DND-41 (cell line): ENCODE results near the gene EPS8L2.

ENCODE experiments used
- ATAC-seq: fragments of 200-7000 bp; cut with Tn5 transposase; 3 replicates; pipeline ENCODE4 v1.9.1; 2021; ENCODE audit warnings: low read depth; ENCODE audit not compliant: insufficient read depth
- DNase-seq: peaks from one replicate; pipeline ENCODE4 v3.0.0-alpha.2; 2020
- H2AFZ ChIP-seq: 2 replicates; pipeline ENCODE4 v1.6.0; 2012; ENCODE audit warnings: low read depth, low read length
- H3K27ac ChIP-seq: 2 replicates; pipeline ENCODE4 v1.5.1; 2012; ENCODE audit warnings: low read length, inconsistent platforms
- H3K27me3 ChIP-seq: fragments of 200-600 bp; sonication (generic); 2 replicates; pipeline ENCODE4 v1.6.0; 2012; ENCODE audit warnings: low read length, mild to moderate bottlenecking, inconsistent platforms; ENCODE audit not compliant: insufficient read depth, poor library complexity
- H3K36me3 ChIP-seq: 2 replicates; pipeline ENCODE4 v1.5.1; 2012; ENCODE audit warnings: low read length, inconsistent platforms; ENCODE audit not compliant: insufficient read depth
- H3K4me1 ChIP-seq: 2 replicates; pipeline ENCODE4 v1.5.1; 2012; ENCODE audit warnings: mild to moderate bottlenecking, low read length; ENCODE audit not compliant: insufficient read depth
- H3K4me2 ChIP-seq: 2 replicates; pipeline ENCODE4 v1.6.0; 2012; ENCODE audit warnings: mild to moderate bottlenecking, moderate library complexity, low read length, inconsistent platforms; ENCODE audit not compliant: insufficient read depth
- H3K4me3 ChIP-seq, 2 experiments: fragments of 200-600 bp in 1 of 2; shearing (Covaris generic) in 1 of 2; 2 replicates each; pipeline ENCODE4 v1.5.1; 2012 to 2016; ENCODE audit warnings: inconsistent platforms in 2 of 2, low read length in 2 of 2, mild to moderate bottlenecking in 2 of 2, low read depth in 1 of 2, moderate library complexity in 1 of 2
- H3K79me2 ChIP-seq: 2 replicates; pipeline ENCODE4 v1.6.0; 2012; ENCODE audit warnings: low read length, inconsistent platforms; ENCODE audit not compliant: insufficient read depth
- H3K9ac ChIP-seq: 2 replicates; pipeline ENCODE4 v1.6.0; 2012; ENCODE audit warnings: low read depth, mild to moderate bottlenecking, inconsistent platforms, low read length, moderate library complexity
- H3K9me3 ChIP-seq: 2 replicates; pipeline ENCODE4 v1.5.1; 2012; ENCODE audit warnings: low read length, moderate library complexity, mild to moderate bottlenecking, inconsistent platforms; ENCODE audit not compliant: insufficient read depth, severe bottlenecking
- H4K20me1 ChIP-seq: 2 replicates; pipeline ENCODE4 v1.6.0; 2012; ENCODE audit warnings: low read length; ENCODE audit not compliant: insufficient read depth
- CTCF ChIP-seq: IDR thresholded peaks from 2 replicates; pipeline ENCODE4 v1.5.1; 2012; ENCODE audit warnings: borderline replicate concordance, low read length, moderate library complexity, mild to moderate bottlenecking; ENCODE audit not compliant: poor library complexity, severe bottlenecking; ENCODE audit errors: extremely low read depth
- EZH2 ChIP-seq: IDR thresholded peaks from 3 replicates; pipeline ENCODE4 v1.6.1; 2012; ENCODE audit warnings: borderline replicate concordance, low read depth, mild to moderate bottlenecking, moderate library complexity, low read length, inconsistent platforms; ENCODE audit not compliant: severe bottlenecking

EPS8L2 gene

DNA sequence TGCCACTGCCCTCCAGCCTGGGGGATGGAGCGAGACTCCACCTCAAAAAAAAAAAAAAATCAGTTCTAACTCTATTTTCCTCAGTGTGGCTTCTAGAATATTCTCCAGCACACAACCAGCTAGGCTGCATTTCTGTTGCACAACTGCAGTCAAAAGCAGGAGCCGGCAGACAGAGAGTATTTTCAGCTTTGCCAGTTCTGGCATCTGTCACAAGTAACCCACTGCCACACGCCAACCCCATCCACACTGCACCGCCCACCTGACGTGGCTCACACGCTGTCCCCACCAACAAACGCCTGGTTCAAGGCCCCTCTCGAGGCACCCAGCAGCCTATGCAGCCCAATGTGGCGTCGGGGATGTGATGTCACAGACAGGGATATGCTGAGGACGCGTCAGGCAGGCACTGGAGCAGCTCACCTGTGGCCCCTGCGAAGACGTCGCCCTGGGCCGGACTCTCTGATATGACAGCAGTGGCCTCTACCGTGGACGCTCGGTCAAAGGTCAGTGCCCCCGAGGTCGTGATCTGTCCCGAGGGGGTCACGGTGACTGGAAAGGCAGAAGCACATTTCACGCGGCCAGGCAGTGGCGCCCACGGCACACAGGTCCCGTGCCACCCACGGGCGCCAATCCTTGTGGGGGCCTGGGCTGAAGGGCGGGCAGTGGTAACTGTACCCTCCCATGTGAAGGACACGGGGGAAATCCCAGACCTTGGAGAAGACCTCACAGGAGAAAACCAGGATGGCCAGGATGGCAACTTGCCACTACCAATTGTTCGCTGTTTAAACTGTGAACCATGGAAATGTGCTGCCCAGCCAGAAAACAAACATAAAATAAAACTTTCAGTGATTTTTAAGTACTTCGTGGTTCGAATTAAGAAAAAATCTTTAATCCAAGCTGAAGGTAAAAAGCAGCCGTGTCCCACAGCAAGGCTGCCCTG is 26.5 kb upstream of the EPS8L2 start:
- Histone ChIP-seq H3K27ac (no peak overlapping the region), H3K4me3 (no peak overlapping the region), H3K79me2 (no peaks in the 10 kb centered on the region), H4K20me1 (0 out of 2 replicates have a peak, but pooled peaks cover 4% of the 10 kb centered on the region), H3K9me3 (no peaks in the 10 kb centered on the region), H2AFZ (no peak overlapping the region), H3K4me2 (no peak overlapping the region), H3K27me3 (no peaks in the 10 kb centered on the region), H3K36me3 (peaks cover 77% of the 10 kb centered on the region), H3K4me1 (no peaks in the 10 kb centered on the region), H3K9ac (no peak overlapping the region)
- DNase-seq: no peak
- no peak for TF ChIP-seq EZH2
- TF ChIP-seq CTCF: no peak
- ATAC-seq: no peak

DNA sequence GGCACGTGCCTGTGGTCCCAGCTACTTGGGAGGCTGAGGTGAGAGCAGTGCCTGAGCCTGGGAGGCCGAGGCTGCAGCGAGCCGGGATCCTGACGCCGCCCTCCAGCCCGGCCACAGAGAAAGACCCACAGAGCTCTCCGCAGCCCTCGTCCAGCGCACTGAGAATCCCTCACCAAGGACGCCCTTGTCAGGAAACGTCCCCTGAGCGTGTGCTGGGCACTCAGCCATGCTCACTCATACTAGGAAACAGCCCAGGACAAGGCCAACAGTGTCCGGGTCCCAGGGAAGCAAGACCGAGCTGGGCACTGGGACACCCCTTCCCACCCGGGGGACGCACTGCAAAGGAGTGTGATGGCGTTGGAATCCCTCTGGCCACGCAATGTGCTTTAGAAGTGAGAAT is 25.6 kb upstream of the EPS8L2 start:
- no peak for DNase-seq
- Histone ChIP-seq H3K27me3 (no peaks in the 10 kb centered on the region), H4K20me1 (0 out of 2 replicates have a peak, but pooled peaks cover 4% of the 10 kb centered on the region), H2AFZ (no peak overlapping the region), H3K36me3 (peaks cover 78% of the 10 kb centered on the region), H3K4me2 (no peak overlapping the region), H3K9ac (no peak overlapping the region), H3K27ac (no peak overlapping the region), H3K4me1 (no peaks in the 10 kb centered on the region), H3K9me3 (no peaks in the 10 kb centered on the region), H3K4me3 (no peak overlapping the region), H3K79me2 (no peaks in the 10 kb centered on the region)
- ATAC-seq: no peak
- TF ChIP-seq EZH2 (no peak), CTCF (no peak)

DNA sequence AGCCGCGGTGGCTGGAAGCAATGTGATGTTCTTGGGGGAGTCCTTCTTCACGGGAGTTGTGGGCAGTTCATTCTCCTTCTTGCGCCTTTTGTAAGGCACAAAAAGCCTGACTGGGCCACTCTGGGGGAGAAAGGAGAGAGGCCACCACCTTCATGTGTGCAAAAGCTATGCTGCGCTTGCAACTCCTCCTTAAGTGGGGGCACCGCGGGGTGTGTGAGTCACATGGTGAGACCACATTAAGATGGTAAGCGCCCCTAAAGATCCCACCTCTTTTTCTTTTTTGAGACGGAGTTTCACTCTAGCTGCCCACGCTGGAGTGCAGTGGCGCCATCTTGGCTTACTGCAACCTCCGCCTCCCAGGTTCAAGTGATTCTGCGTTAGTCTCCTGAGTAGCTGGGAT is 25.1 kb upstream of the EPS8L2 start:
- H3K4me3 ChIP-seq: no peak overlapping the region
- TF ChIP-seq EZH2: no peak
- no peak for TF ChIP-seq CTCF
- H3K27ac ChIP-seq: no peak overlapping the region
- H3K4me2 ChIP-seq: no peak overlapping the region
- peaks cover 80% of the 10 kb centered on the region for H3K36me3 ChIP-seq
- H3K79me2 ChIP-seq: no peaks in the 10 kb centered on the region
- DNase-seq: no peak
- 0 out of 2 replicates have a peak, but pooled peaks cover 4% of the 10 kb centered on the region for H4K20me1 ChIP-seq
- no peaks in the 10 kb centered on the region for H3K27me3 ChIP-seq
- H3K4me1 ChIP-seq: no peaks in the 10 kb centered on the region
- no peak overlapping the region for H2AFZ ChIP-seq
- H3K9ac ChIP-seq: no peak overlapping the region
- ATAC-seq: no peak
- no peaks in the 10 kb centered on the region for H3K9me3 ChIP-seq
